ENCODE measurements around the gene ECHS1.
"Not testable (repeated sequence)": the region's sequence is repeated elsewhere in the genome, so short reads cannot be mapped to it uniquely, and the experiment has no call there.

ECHS1 gene

GRCh38 chr10:133397938-133398337 lies 24.8 kb upstream of the ECHS1 start:
- no peak for DNase-seq

GRCh38 chr10:133396035-133396624 lies 23.0 kb upstream of the ECHS1 start:
- no peak for DNase-seq

GRCh38 chr10:133394801-133395221 lies 21.7 kb upstream of the ECHS1 start:
- DNase-seq, result peak; percentile 36

- peak; percentile 96 for DNase-seq
These were observed 21.0 kb upstream of the ECHS1 start, which contains the start of gene MTG1 for GRCh38 chr10:133394064-133394663. Gene MTG1 (plus strand): TSS chr10:133394157. CDS start chr10:133394221, 64 bp downstream.

GRCh38 chr10:133393401-133394063 lies 20.4 kb upstream of the ECHS1 start:
- DNase-seq, result no peak

GRCh38 chr10:133391761-133392518 lies 18.8 kb upstream of the ECHS1 start:
- DNase-seq, result no peak

GRCh38 chr10:133391249-133391635 lies 18.1 kb upstream of the ECHS1 start:
- DNase-seq, result no peak

- DNase-seq, result no peak
These were observed 17.6 kb upstream of the ECHS1 start for GRCh38 chr10:133390597-133391248.

GRCh38 chr10:133388973-133389818 lies 16.0 kb upstream of the ECHS1 start:
- DNase-seq, result peak; percentile 51

GRCh38 chr10:133388236-133388972 lies 15.2 kb upstream of the ECHS1 start:
- DNase-seq, result peak; percentile 57

- not testable (repeated sequence) for DNase-seq
These were observed 13.8 kb upstream of the ECHS1 start for GRCh38 chr10:133386951-133387350.

GRCh38 chr10:133385214-133385613 lies 12.1 kb upstream of the ECHS1 start:
- no peak for DNase-seq

GRCh38 chr10:133384071-133384470 lies 10.9 kb upstream of the ECHS1 start:
- no peak for DNase-seq

- DNase-seq, result no peak
These were observed 10.4 kb upstream of the ECHS1 start for GRCh38 chr10:133383551-133383950.

GRCh38 chr10:133381036-133381435 lies 7.9 kb upstream of the ECHS1 start:
- DNase-seq, result no peak

GRCh38 chr10:133379801-133380666 lies 6.9 kb upstream of the ECHS1 start:
- DNase-seq, result no peak

GRCh38 chr10:133379152-133379800 lies 6.1 kb upstream of the ECHS1 start, which contains the start of gene PAOX:
Gene PAOX (plus strand): TSS chr10:133379262. CDS start chr10:133379317, 55 bp downstream.
- DNase-seq, result peak; percentile 54

GRCh38 chr10:133378251-133379096 lies 5.3 kb upstream of the ECHS1 start:
- peak; percentile 69 for DNase-seq

All from hematopoietic multipotent progenitor cell treated with erythropoietin and hydrocortisone succinate and interleukin-3 and kit ligand, for 6 days (in vitro differentiated cells).